ENCODE measurements around the gene NCOA3. TPM values are rescaled to one million over a fixed set of nuclear protein-coding genes. Genes with fewer than 3 reads are reported as not detected.

Gene NCOA3
- total RNA-seq, 1 donor from 2014 or later: 37.3 TPM

DNA sequence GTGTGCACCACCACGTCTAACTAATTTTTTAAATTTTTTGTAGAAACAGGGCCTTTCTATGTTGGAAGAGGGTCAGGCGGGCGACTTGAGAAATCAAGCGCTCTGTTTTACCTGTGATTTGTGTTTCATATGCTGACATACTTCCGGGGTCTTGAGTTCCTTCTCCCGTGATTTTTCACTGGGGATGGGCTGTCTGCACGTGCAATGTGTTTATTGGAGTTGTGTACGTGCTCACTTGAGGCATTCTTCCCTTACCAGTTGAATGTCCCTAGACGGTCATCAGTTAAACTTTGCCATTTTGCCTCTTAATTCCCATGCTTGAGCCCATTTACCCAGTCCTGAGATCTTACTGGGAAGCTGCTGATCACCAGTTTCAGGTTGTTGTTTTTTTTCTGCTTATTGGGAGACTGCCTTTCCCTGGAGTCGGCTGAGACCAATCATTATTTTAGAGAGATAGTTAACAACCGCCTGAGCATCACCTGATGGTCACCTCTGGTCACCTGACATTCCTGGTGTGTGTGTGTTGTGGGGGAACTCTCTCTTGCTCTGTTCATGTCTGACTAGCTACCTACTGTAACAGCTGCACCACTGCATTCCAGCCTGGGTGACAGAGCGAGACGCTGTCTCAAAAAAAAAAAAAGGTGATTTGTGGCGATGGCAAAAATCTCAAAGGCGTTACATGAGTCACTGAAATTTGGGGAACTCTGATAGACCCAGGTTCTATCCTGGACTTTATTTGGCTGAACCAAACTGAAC is 34.8 kb upstream of the NCOA3 start:
- DNase-seq (ENCODE audit: extremely low spot score, unreplicated experiment): no peak
- Mint-ChIP-seq H3K27me3 (no peaks in the 10 kb centered on the region), H3K4me3 (peak overlapping the region; percentile 31), H3K27ac (peak overlapping the region; percentile 80), H3K36me3 (no peaks in the 10 kb centered on the region), H3K9me3 (no peaks in the 10 kb centered on the region), H3K4me1 (ENCODE audit: unreplicated experiment) (peaks cover 16% of the 10 kb centered on the region)
- TF ChIP-seq CTCF (conservative IDR thresholded peaks at IDR 0.05): no peak

GRCh38 chr20:47468290-47469050 is 33.2 kb upstream of the NCOA3 start:
- Mint-ChIP-seq H3K4me3 (no peak overlapping the region), H3K27me3 (no peaks in the 10 kb centered on the region), H3K9me3 (no peaks in the 10 kb centered on the region), H3K4me1 (ENCODE audit: unreplicated experiment) (peaks cover 16% of the 10 kb centered on the region), H3K36me3 (no peaks in the 10 kb centered on the region), H3K27ac (no peak overlapping the region)
- DNase-seq (ENCODE audit: extremely low spot score, unreplicated experiment): no peak
- TF ChIP-seq CTCF (conservative IDR thresholded peaks at IDR 0.05): no peak

- Mint-ChIP-seq H3K36me3 (no peaks in the 10 kb centered on the region), H3K27me3 (no peaks in the 10 kb centered on the region), H3K9me3 (no peaks in the 10 kb centered on the region), H3K4me1 (ENCODE audit: unreplicated experiment) (no peaks in the 10 kb centered on the region), H3K27ac (no peak overlapping the region), H3K4me3 (no peak overlapping the region)
- DNase-seq (ENCODE audit: extremely low spot score, unreplicated experiment): no peak
- TF ChIP-seq CTCF (conservative IDR thresholded peaks at IDR 0.05): no peak
These were observed 26.2 kb upstream of the NCOA3 start for GRCh38 chr20:47475419-47476044.

DNA sequence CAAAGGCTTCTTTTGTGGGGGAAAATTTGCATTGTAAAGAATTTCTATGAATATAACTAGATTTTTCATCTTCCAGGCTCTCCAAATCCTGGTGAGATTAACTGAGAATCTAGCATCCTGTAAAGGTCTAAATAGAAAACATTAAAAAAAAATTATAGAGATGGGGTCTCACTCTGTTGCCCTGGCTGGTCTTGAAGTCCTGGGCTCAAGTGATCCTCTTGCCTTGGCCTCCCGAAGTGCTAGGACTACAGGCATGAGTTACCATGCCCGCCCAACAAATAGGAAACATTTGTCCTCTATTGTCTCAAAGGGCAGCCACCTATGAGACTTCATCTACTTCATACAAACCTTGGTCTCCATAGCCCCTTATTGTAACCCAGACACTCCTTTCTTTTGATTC is 25.2 kb upstream of the NCOA3 start:
- Mint-ChIP-seq H3K36me3 (no peaks in the 10 kb centered on the region), H3K4me3 (no peak overlapping the region), H3K9me3 (no peaks in the 10 kb centered on the region), H3K27ac (no peak overlapping the region), H3K27me3 (no peaks in the 10 kb centered on the region), H3K4me1 (ENCODE audit: unreplicated experiment) (no peaks in the 10 kb centered on the region)
- no peak for TF ChIP-seq CTCF (conservative IDR thresholded peaks at IDR 0.05)
- no peak for DNase-seq (ENCODE audit: extremely low spot score, unreplicated experiment)

DNA sequence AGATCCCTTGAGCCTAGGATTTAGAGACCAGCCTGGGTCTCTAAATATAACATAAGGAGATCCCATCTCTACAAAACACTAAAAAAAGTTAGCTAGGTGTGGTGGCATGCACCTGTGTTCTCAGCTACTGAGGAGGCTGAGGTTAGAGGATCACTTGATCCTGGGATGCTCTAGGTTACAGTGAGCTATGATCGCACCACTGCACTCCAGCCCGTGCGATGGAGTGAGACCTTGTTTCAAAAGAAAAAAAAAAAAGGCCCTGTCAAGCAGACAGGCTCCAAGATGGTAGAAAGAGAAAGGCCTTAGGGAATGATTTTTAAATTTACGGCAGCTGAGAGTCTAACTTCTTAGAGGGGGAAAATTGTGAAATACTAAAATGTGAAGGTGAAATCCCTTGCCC is 22.6 kb upstream of the NCOA3 start:
- DNase-seq (ENCODE audit: extremely low spot score, unreplicated experiment): no peak

More for the DNA sequence above, 22.6 kb upstream of the NCOA3 start:
- Mint-ChIP-seq H3K4me1 (ENCODE audit: unreplicated experiment) (peaks cover 4% of the 10 kb centered on the region), H3K4me3 (no peak overlapping the region), H3K27me3 (no peaks in the 10 kb centered on the region), H3K36me3 (no peaks in the 10 kb centered on the region), H3K27ac (no peak overlapping the region), H3K9me3 (no peaks in the 10 kb centered on the region)
- TF ChIP-seq CTCF (conservative IDR thresholded peaks at IDR 0.05): no peak

Measured in type B pancreatic cell (in vitro differentiated cells).